ENCODE data around the gene PSMC6. TPM values are rescaled to one million over a fixed set of nuclear protein-coding genes. Genes with fewer than 3 reads are reported as not detected.

The PSMC6 gene
- total RNA-seq, 1 donor from 2014 or later, result 70.0 TPM

GRCh38 chr14:52748647-52749292, 41.8 kb downstream of the PSMC6 start:
- FAIRE-seq (no peak), DNase-seq (ENCODE audit: low read depth) (no peak)
- H3K4me1 Mint-ChIP-seq (ENCODE audit: low read depth, unreplicated experiment), result peaks cover 3% of the 10 kb centered on the region
- no peak overlapping the region for H3K4me3 ChIP-seq (ENCODE audit: insufficient read depth, low read depth, low read length)
- H3K9ac ChIP-seq (ENCODE audit: low read length), result no peak overlapping the region
- no peaks in the 10 kb centered on the region for H3K4me1 ChIP-seq (ENCODE audit: insufficient read depth, low read length)
- H3K9me3 Mint-ChIP-seq (ENCODE audit: unreplicated experiment), result no peaks in the 10 kb centered on the region
- H3K27me3 ChIP-seq (ENCODE audit: insufficient read depth, low read length), result no peaks in the 10 kb centered on the region
- peaks cover 8% of the 10 kb centered on the region for H3K79me2 ChIP-seq (ENCODE audit: insufficient read depth, low read length)
- H3K27ac ChIP-seq (ENCODE audit: low read depth, low read length), result no peak overlapping the region
- no peaks in the 10 kb centered on the region for H3K27me3 Mint-ChIP-seq (ENCODE audit: low read depth, unreplicated experiment)
- H3K4me2 ChIP-seq (ENCODE audit: low read length), result no peak overlapping the region
- TF ChIP-seq EZH2 (IDR thresholded peaks at IDR 0.05; ENCODE audit: insufficient read depth, low read length) (no peak), CTCF (IDR thresholded peaks at IDR 0.05; ENCODE audit: insufficient read depth, low read depth, low read length) (no peak)
- H3K9me3 ChIP-seq (ENCODE audit: insufficient read depth, low read depth, low read length), result no peaks in the 10 kb centered on the region
- no peak overlapping the region for H3K27ac Mint-ChIP-seq (ENCODE audit: unreplicated experiment)
- H3K36me3 Mint-ChIP-seq (ENCODE audit: low read depth, unreplicated experiment), result peaks cover 8% of the 10 kb centered on the region
- H2AFZ ChIP-seq (ENCODE audit: low read depth, low read length), result no peak overlapping the region
- H3K36me3 ChIP-seq (ENCODE audit: insufficient read depth, low read length), result peaks cover 7% of the 10 kb centered on the region
- no peak overlapping the region for H3K4me3 Mint-ChIP-seq (ENCODE audit: unreplicated experiment)
- no peaks in the 10 kb centered on the region for H4K20me1 ChIP-seq (ENCODE audit: insufficient read depth, low read length)

- no peak for DNase-seq (ENCODE audit: low read depth)
Measured at GRCh38 chr14:52755607-52756316, 48.8 kb downstream of the PSMC6 start.

More at GRCh38 chr14:52755607-52756316, 48.8 kb downstream of the PSMC6 start:
- Mint-ChIP-seq H3K4me3 (ENCODE audit: unreplicated experiment) (no peak overlapping the region), H3K27ac (ENCODE audit: unreplicated experiment) (no peak overlapping the region), H3K9me3 (ENCODE audit: unreplicated experiment) (no peaks in the 10 kb centered on the region), H3K4me1 (ENCODE audit: low read depth, unreplicated experiment) (no peaks in the 10 kb centered on the region), H3K27me3 (ENCODE audit: low read depth, unreplicated experiment) (no peaks in the 10 kb centered on the region), H3K36me3 (ENCODE audit: low read depth, unreplicated experiment) (peaks cover 5% of the 10 kb centered on the region)
- Histone ChIP-seq H3K4me3 (ENCODE audit: insufficient read depth, low read depth, low read length) (no peak overlapping the region), H3K4me2 (ENCODE audit: low read length) (no peak overlapping the region), H2AFZ (ENCODE audit: low read depth, low read length) (no peak overlapping the region), H3K36me3 (ENCODE audit: insufficient read depth, low read length) (peaks cover 8% of the 10 kb centered on the region), H3K27ac (ENCODE audit: low read depth, low read length) (no peak overlapping the region), H3K27me3 (ENCODE audit: insufficient read depth, low read length) (no peaks in the 10 kb centered on the region), H3K79me2 (ENCODE audit: insufficient read depth, low read length) (no peaks in the 10 kb centered on the region), H4K20me1 (ENCODE audit: insufficient read depth, low read length) (no peaks in the 10 kb centered on the region), H3K9ac (ENCODE audit: low read length) (no peak overlapping the region), H3K9me3 (ENCODE audit: insufficient read depth, low read depth, low read length) (no peaks in the 10 kb centered on the region), H3K4me1 (ENCODE audit: insufficient read depth, low read length) (no peaks in the 10 kb centered on the region)
- TF ChIP-seq CTCF (IDR thresholded peaks at IDR 0.05; ENCODE audit: insufficient read depth, low read depth, low read length), result no peak
- TF ChIP-seq EZH2 (IDR thresholded peaks at IDR 0.05; ENCODE audit: insufficient read depth, low read length), result no peak
- no peak for FAIRE-seq

Measured in astrocyte (in vitro differentiated cells and primary cell).